LNCaP clone FGC (cell line): ENCODE measurements around the gene MYO10.

Experiments
- DNase-seq: peaks from one replicate; pipeline ENCODE4 v3.0.0-alpha.2; 2011; ENCODE audit warnings: low read depth
- H3K4me3 ChIP-seq: 2 replicates; pipeline ENCODE4 v1.5.1; 2011; ENCODE audit warnings: mild to moderate bottlenecking, low read depth, low read length, control low read depth
- TF ChIP-seq, protein P1 (sequence below): IDR thresholded peaks from 2 replicates; pipeline ENCODE4 v1.5.1; 2012; ENCODE audit warnings: mild to moderate bottlenecking; ENCODE audit not compliant: control insufficient read depth, insufficient read depth; ENCODE audit errors: extremely low read depth

MYO10 gene

DNA sequence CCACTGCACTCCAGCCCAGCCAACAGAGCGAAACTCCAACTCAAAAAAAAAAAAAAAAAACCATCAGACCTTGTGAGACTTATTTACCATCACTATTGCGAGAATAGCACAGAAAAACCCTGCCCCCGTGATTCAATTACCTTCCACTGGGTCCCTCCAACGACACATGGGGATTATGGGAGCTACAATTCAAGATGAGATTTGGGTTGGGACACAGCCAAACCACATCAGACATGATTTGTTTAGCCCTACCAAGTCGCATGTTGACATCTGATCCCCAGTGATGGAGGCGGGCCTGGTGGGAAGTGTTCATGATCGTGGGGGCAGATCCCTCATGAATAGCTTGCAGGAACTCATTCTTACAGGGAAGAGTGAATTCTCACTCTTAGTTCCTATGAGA is 26.6 kb downstream of the MYO10 start:
- TF ChIP-seq, protein P1, sequence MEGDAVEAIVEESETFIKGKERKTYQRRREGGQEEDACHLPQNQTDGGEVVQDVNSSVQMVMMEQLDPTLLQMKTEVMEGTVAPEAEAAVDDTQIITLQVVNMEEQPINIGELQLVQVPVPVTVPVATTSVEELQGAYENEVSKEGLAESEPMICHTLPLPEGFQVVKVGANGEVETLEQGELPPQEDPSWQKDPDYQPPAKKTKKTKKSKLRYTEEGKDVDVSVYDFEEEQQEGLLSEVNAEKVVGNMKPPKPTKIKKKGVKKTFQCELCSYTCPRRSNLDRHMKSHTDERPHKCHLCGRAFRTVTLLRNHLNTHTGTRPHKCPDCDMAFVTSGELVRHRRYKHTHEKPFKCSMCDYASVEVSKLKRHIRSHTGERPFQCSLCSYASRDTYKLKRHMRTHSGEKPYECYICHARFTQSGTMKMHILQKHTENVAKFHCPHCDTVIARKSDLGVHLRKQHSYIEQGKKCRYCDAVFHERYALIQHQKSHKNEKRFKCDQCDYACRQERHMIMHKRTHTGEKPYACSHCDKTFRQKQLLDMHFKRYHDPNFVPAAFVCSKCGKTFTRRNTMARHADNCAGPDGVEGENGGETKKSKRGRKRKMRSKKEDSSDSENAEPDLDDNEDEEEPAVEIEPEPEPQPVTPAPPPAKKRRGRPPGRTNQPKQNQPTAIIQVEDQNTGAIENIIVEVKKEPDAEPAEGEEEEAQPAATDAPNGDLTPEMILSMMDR, result no peak
- no peak for DNase-seq
- H3K4me3 ChIP-seq, result no peak overlapping the region

DNA sequence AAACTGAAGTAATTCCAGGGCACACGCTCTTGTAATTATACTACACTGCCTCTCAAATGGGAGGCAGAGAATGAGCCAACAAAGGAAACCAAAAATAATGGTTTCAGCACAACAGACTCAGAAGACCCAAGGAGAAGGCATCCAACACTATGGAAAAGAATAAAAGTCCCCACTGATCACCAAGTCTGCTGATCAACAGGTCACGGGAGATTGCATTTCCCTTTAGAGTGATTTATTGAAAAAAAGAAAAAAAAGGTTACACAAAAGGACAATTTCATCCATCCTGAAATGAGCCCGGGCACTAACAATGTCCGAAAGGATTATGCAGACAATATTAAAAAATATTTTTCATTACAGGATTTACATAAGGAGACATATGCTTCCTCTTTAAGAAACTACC is 28.8 kb downstream of the MYO10 start:
- no peak overlapping the region for H3K4me3 ChIP-seq
- no peak for DNase-seq
- TF ChIP-seq, protein P1, result no peak

DNA sequence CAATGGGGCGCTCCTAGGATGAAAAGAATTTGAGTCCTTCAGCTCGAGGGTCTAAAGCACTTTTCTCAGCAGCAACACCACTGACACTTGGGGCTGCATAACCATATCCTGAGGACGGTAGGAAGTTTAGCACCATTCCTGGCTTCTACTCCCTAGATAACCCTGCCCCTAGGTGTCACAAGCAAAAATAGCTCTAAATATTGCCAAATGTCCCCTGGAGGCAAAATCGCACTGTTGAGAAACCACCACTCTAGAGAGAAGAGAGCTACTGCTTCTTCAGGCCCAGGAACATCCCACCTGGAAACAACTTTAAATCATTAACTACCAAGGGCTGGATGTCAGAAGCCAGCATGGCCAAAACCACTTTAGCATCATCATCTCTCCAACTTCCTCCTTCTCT is 29.8 kb downstream of the MYO10 start:
- H3K4me3 ChIP-seq, result no peak overlapping the region
- TF ChIP-seq, protein P1, result no peak
- no peak for DNase-seq

DNA sequence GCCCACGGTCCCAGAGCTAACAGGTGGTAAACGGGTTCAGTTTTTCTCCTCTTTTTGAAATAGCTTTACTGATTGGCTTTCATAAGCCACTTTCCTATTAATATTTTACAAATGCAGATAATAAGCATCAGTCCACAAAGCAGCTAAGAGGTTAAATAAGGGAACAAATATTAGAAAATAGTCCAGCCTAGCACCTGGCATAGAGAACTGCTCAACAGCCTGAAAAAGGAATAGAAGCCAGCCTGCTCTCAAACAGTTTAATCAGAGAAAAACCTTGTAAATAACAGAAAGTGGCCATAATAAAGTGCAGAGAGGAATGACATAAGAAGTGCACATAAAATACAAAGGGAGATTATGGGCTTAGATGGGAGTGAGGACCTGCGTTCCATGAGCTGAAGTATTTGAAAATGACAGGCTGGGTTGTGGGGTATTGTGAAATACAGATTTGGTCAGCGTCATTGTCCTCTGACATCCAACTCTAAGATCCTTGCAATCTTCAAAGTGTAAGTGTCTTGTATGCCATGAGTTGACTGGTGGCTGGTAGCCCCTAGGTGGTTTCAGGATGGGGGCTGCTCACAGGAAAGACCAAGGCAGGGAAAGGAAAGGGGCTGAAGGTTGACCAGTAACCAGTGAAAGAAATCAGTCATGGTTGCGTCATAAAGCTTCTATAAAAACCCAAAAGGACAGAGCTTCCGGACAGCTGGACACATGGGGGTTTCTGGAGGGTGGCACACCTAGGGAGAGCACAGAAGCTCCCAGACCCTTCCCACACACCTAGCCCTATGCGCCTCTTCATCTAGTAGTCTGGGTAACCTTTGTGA is 32.4 kb downstream of the MYO10 start:
- no peak overlapping the region for H3K4me3 ChIP-seq
- TF ChIP-seq, protein P1, result no peak
- no peak for DNase-seq

DNA sequence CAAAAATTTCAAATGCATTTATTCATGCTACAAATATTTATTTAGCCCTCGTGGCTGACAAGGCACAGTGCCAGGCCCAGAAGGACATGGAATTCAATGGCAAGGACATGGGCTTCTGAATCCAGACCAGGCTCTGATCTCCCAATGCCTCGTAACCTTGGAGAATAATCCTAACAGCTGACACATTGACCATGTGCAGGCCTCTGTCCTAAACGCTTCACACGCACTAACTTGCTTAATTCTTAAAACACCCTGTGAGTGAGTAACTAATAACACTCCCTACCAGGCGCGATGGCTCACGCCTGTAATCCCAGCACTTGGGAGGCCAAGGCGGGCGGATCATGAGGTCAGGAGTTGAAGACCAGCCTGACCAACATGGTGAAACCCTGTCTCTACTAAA is 33.2 kb downstream of the MYO10 start:
- no peak overlapping the region for H3K4me3 ChIP-seq
- DNase-seq, result no peak
- TF ChIP-seq, protein P1, result no peak

DNA sequence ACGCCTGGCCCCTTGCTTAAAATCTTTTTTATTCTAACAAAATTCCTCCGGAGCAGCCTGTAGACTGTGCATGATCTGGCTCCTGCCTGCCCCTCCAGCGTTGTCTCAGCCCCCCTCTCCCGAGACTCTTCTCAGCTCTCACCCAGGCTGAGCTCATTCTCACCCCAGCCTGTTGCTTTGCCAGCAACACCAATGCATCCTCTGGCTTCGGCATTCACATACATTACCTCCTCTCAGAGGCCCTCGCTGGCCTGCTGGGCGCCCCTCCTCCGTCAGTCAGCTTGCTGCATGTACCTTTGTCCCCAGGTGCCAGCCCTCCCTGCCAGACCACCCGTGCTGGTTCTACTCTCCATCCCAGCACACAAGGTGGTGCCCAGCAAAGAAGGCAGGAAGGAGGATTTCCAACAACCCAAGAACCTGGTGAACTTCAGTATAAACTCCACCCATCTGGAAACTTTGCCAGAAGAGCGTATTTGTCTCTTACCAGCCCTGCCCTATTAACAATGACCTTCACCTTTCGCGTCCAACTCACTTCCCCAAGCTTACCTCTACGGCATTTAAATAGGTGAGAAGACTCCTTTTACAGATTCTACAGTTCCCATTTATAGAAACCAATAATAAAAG is 35.0 kb downstream of the MYO10 start:
- DNase-seq, result no peak
- TF ChIP-seq, protein P1, result no peak
- H3K4me3 ChIP-seq, result no peak overlapping the region
